RWPE1 (cell line): Measurements from ENCODE around the gene TXNDC17.

Experiments
- CTCF ChIA-PET: fragments of 350-600 bp; sonication (Branson Sonifier 250); formaldehyde crosslinking; extraction: SDS; loops from one replicate; lab custom pipeline; 2021; lab: Yijun Ruan, JAX
- POLR2A ChIA-PET: fragments of 400-600 bp; formaldehyde crosslinking; extraction: SDS; loops from one replicate; lab custom pipeline; 2020; ENCODE audit warnings: antibody characterized with exemption; ENCODE audit not compliant: low non-redundant PET; lab: Yijun Ruan, JAX
- DNase-seq: peaks from one replicate; pipeline ENCODE4 v3.0.0; 2012; ENCODE audit warnings: low spot score
- H3K27ac ChIP-seq: fragments of 450-650 bp; 2 replicates; pipeline ENCODE4 v1.5.1; 2017
- CTCF ChIP-seq: fragments of 450-650 bp; conservative IDR thresholded peaks from 2 replicates; pipeline ENCODE4 v1.5.1; 2017; ENCODE audit warnings: low read depth, mild to moderate bottlenecking

TXNDC17 gene

GRCh38 chr17:6681176-6681575 is 40.3 kb downstream of the TXNDC17 start:
- no peak for TF ChIP-seq CTCF
- DNase-seq = no peak
- CTCF ChIA-PET = no interaction called here
- peak overlapping the region; percentile 74 for H3K27ac ChIP-seq
- POLR2A ChIA-PET = interaction anchor here (1.2 kb wide), 1 partner anchor 11 kb away, joined by 5 read pairs; no protein-coding TSS in a partner anchor

GRCh38 chr17:6681671-6682070 is 40.8 kb downstream of the TXNDC17 start:
- H3K27ac ChIP-seq = peak overlapping the region; percentile 74
- ChIA-PET CTCF (no interaction called here), POLR2A (interaction anchor here (1.2 kb wide), 1 partner anchor 12 kb away, joined by 5 read pairs; no protein-coding TSS in a partner anchor)
- no peak for TF ChIP-seq CTCF
- DNase-seq = no peak

- peak overlapping the region; percentile 74; the same call in 1 of the 2 replicates for H3K27ac ChIP-seq
- CTCF ChIA-PET = no interaction called here
- no peak for DNase-seq
- POLR2A ChIA-PET = interaction anchor here (0.6 to 1.2 kb wide), 2 partner anchors 13 to 31 kb away, joined by 5 read pairs; partner anchors contain the start of gene MED31
- no peak for TF ChIP-seq CTCF
Observed at GRCh38 chr17:6682339-6682738, 41.5 kb downstream of the TXNDC17 start.

- DNase-seq = no peak
- TF ChIP-seq CTCF = no peak
- ChIA-PET POLR2A (no interaction called here), CTCF (no interaction called here)
- H3K27ac ChIP-seq = no peak overlapping the region
Observed at GRCh38 chr17:6683081-6683684, 42.3 kb downstream of the TXNDC17 start.

GRCh38 chr17:6683730-6684459 is 43.0 kb downstream of the TXNDC17 start:
- CTCF ChIA-PET = no interaction called here

GRCh38 chr17:6684460-6684783 is 43.6 kb downstream of the TXNDC17 start:
- ChIA-PET CTCF (no interaction called here), POLR2A (no interaction called here)
- TF ChIP-seq CTCF = no peak
- H3K27ac ChIP-seq = no peak overlapping the region
- no peak for DNase-seq

More at GRCh38 chr17:6683730-6684459, 43.0 kb downstream of the TXNDC17 start:
- POLR2A ChIA-PET = no interaction called here
- H3K27ac ChIP-seq = no peak overlapping the region
- DNase-seq = no peak
- TF ChIP-seq CTCF = no peak
